ENCODE data around the gene FAM222A.

FAM222A gene

DNA sequence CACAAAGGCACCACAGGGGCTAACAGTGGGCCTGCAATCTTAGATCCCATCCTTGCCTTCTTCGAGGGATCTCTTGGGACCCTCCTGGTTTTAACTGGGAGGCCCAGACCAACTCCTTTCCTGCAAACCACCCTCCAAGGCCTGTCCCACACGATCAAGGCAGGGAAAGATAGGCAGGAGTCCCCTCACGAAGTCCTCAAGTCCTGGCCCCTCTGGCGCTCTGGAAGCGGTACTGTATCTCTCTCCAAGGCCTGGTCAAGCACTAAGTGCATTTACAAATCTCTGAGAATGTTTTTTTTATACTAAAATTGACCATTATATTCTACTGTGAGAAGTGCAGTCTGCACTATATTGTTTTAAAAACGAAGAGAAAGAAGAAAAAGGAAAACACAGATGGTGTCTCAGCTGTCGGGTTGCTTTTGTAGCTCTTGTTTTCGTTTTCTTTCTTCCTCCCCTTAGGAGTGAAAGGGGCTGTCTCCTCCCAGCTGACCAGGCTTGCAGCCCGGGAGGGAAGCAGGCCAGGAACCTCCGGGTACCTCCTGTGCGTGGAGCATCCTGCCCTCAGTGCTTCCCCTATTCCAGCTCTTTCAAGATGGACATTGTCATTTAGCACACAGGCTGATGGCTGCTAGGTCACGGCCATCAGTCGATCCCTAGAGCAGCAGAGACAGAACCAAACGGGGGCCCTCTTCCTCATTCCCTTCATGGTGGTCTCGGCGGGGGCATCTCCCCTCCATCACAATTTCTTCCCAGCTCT is 56.7 kb downstream of the FAM222A start:
- H3K4me3 Mint-ChIP-seq: no peak overlapping the region
- peak; percentile 11 for DNase-seq
- peaks cover 4% of the 10 kb centered on the region for H3K27me3 Mint-ChIP-seq
- H3K9me3 Mint-ChIP-seq: no peaks in the 10 kb centered on the region
- no peaks in the 10 kb centered on the region for H3K36me3 Mint-ChIP-seq (ENCODE audit: low read depth)
- peaks cover 1% of the 10 kb centered on the region for H3K4me1 Mint-ChIP-seq (ENCODE audit: low read depth)
- H3K27ac Mint-ChIP-seq: no peak overlapping the region

- Mint-ChIP-seq H3K27ac (no peak overlapping the region), H3K4me3 (no peak overlapping the region), H3K9me3 (no peaks in the 10 kb centered on the region), H3K4me1 (ENCODE audit: low read depth) (peaks cover 1% of the 10 kb centered on the region), H3K27me3 (peaks cover 4% of the 10 kb centered on the region), H3K36me3 (ENCODE audit: low read depth) (no peaks in the 10 kb centered on the region)
- no peak for DNase-seq
Observed at GRCh38 chr12:109770861-109771670, 57.4 kb downstream of the FAM222A start.

DNA sequence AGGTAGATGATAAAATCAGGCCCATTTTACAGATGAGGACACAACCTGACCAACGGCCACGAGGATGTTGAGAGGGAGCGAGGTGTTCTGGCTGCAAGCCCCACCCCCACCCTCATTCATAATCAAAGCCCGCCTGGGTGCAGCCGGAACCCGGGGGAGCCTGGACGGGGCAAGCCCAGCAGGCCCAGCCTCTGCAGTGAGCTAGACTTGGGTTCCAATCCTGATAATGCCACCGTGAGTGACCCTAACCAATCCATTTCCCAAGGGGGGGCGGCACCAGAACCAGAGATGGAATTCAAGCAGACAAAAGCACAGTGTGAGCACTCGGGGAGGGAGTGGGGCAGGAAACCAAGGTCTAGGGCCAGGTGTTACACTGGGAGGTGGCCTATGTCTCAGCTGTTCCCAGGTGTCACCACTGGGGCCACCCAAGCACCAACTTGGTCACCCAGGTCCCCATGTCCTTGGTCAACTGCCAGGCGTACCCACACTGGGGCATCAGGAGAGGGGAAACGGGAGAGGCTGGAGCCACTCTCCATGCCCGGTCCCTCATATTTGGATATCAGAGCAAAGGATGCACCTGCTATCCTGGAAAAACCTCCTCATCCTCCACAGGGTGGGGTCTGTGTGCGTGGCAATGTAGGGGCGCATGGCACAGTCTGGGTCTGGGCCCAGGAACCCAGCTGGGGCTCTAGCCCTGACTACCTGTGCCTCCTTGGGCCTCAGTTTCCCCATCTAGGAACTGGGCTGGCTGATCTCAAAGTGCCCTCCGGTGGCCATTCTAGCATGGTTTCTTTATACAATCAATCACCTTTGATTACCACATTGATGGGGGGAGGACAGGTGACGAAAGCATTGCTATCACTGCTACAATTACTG is 58.4 kb downstream of the FAM222A start:
- peaks cover 4% of the 10 kb centered on the region for H3K27me3 Mint-ChIP-seq
- no peak overlapping the region for H3K27ac Mint-ChIP-seq
- H3K9me3 Mint-ChIP-seq: no peaks in the 10 kb centered on the region
- H3K36me3 Mint-ChIP-seq (ENCODE audit: low read depth): no peaks in the 10 kb centered on the region
- H3K4me1 Mint-ChIP-seq (ENCODE audit: low read depth): peaks cover 1% of the 10 kb centered on the region
- DNase-seq: peak; percentile 22
- no peak overlapping the region for H3K4me3 Mint-ChIP-seq

- H3K27me3 Mint-ChIP-seq: peaks cover 4% of the 10 kb centered on the region
- DNase-seq: peak; percentile 29
- no peaks in the 10 kb centered on the region for H3K9me3 Mint-ChIP-seq
- H3K36me3 Mint-ChIP-seq (ENCODE audit: low read depth): no peaks in the 10 kb centered on the region
- peak overlapping the region; percentile 47 for H3K4me3 Mint-ChIP-seq
- peaks cover 6% of the 10 kb centered on the region for H3K4me1 Mint-ChIP-seq (ENCODE audit: low read depth)
- H3K27ac Mint-ChIP-seq: no peak overlapping the region
Observed at GRCh38 chr12:109772622-109773321, 59.1 kb downstream of the FAM222A start.

DNA sequence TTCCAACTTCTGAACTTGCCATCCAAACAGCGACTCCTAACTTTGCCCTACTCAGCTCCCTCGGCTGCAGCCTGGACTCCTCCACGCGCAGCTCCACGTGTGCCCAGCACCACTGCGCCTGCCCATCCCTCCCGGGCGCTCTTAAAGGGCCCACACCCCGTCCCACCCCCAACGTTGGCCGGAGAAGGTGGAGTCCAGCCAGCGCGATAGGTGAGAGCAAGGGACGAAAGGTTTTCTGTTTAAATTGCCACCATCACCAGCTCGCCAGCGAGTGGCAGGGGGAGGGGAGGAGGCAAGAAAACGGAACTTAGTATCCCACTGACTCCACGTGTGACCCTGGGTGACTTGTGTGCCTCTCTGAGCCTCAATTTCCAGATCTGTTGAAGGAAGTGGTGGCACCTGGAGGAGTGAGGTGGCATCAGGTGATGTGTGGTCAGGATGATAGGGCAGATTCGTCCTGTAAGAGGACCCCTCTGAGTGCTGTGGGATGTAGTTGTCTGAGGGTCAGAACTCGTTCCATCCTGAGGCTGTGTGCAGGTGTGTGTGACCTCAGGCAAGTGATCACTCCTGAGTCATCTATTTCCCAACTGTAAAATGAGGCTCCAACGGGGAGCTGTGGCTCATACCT is 59.9 kb downstream of the FAM222A start:
- H3K4me1 Mint-ChIP-seq (ENCODE audit: low read depth): peaks cover 6% of the 10 kb centered on the region
- no peak overlapping the region for H3K27ac Mint-ChIP-seq
- H3K27me3 Mint-ChIP-seq: peaks cover 4% of the 10 kb centered on the region
- no peak for DNase-seq
- no peaks in the 10 kb centered on the region for H3K36me3 Mint-ChIP-seq (ENCODE audit: low read depth)
- H3K4me3 Mint-ChIP-seq: peak overlapping the region; percentile 47
- no peaks in the 10 kb centered on the region for H3K9me3 Mint-ChIP-seq

DNA sequence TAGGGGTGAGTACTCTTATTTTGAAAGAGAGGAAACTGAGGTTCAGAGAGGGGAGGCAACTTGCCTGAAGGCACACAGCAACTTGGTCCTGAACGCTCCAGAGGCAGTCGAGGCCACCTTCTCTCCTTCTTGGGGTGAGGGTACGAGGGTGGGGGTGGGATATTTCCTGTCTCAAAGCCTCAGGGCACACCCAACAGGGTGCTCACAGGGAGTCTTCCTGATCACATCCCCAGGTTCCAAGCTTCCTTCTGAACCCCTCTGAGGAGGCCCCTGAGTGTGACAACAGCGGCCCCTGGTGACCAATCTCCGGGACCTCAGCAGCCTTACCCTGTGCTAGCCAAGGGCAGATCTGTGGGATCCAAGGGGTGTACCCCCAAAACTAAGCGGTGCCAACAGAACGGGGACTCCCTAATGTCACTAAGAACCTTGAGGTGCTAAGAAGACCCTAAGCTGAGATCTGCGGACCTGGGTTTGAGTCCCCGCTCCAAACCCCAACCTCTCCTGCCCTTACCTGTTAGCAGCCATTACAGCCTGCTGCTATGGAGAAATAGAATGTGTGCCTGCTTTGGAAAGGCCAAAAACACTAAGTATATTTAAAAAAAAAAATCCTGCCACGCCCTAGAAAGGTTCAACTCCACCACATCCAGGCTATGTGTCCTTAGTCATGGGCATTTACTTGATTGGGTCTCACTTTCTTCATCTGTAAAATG is 61.7 kb downstream of the FAM222A start:
- Mint-ChIP-seq H3K27ac (no peak overlapping the region), H3K36me3 (ENCODE audit: low read depth) (no peaks in the 10 kb centered on the region), H3K4me3 (no peak overlapping the region), H3K27me3 (peaks cover 4% of the 10 kb centered on the region), H3K9me3 (no peaks in the 10 kb centered on the region), H3K4me1 (ENCODE audit: low read depth) (peaks cover 6% of the 10 kb centered on the region)
- peak; percentile 82 for DNase-seq

GRCh38 chr12:109776624-109777023 is 63.0 kb downstream of the FAM222A start:
- no peak for DNase-seq
- H3K27ac Mint-ChIP-seq: no peak overlapping the region

DNA sequence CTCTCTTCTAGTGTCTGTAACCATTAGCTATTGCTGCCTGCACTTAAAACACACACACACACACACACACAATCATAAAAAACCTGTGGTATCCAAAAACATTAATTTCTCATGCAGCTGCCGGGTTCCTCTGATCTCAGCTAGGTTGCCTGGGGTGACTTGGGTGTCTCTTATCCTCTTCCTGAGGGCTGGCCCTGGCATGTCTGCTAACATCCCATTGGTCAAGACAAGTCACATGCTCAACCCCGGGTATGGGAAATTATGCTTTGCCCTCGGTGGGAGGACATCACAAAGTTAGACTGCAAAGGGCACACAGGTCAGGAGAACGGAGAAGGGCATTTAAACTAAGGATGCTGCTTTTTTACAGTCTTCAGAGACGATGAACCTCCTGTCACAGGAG is 63.9 kb downstream of the FAM222A start:
- no peak overlapping the region for H3K4me3 Mint-ChIP-seq
- H3K4me1 Mint-ChIP-seq (ENCODE audit: low read depth): peaks cover 6% of the 10 kb centered on the region
- H3K27ac Mint-ChIP-seq: no peak overlapping the region
- no peak for DNase-seq
- H3K36me3 Mint-ChIP-seq (ENCODE audit: low read depth): no peaks in the 10 kb centered on the region
- H3K27me3 Mint-ChIP-seq: peaks cover 5% of the 10 kb centered on the region
- no peaks in the 10 kb centered on the region for H3K9me3 Mint-ChIP-seq

More at GRCh38 chr12:109776624-109777023, 63.0 kb downstream of the FAM222A start:
- no peaks in the 10 kb centered on the region for H3K36me3 Mint-ChIP-seq (ENCODE audit: low read depth)
- no peaks in the 10 kb centered on the region for H3K9me3 Mint-ChIP-seq
- peaks cover 6% of the 10 kb centered on the region for H3K4me1 Mint-ChIP-seq (ENCODE audit: low read depth)
- H3K4me3 Mint-ChIP-seq: no peak overlapping the region
- peaks cover 4% of the 10 kb centered on the region for H3K27me3 Mint-ChIP-seq

DNA sequence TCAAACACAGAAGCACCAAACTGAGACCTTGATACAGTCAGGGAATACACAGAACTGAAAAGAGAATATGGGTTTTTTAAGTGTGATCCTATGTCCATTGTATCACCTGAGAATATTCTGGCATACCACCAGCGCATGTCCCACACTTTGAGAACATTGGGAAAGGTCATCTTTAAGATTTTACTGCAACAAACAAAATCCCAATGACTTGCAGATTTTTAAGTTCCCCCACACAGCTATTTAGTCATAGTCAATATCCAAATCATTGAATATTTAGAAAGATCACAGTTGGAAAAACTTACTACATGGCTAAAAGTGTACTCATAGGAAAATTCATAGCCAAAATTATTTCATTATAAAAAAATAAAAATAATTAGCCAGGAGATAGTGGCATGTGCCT is 65.1 kb downstream of the FAM222A start:
- Mint-ChIP-seq H3K27me3 (peaks cover 9% of the 10 kb centered on the region), H3K36me3 (ENCODE audit: low read depth) (no peaks in the 10 kb centered on the region), H3K9me3 (no peaks in the 10 kb centered on the region), H3K4me1 (ENCODE audit: low read depth) (peaks cover 4% of the 10 kb centered on the region), H3K4me3 (no peak overlapping the region), H3K27ac (no peak overlapping the region)
- no peak for DNase-seq

GRCh38 chr12:109779382-109779781 is 65.8 kb downstream of the FAM222A start:
- Mint-ChIP-seq H3K9me3 (no peaks in the 10 kb centered on the region), H3K36me3 (ENCODE audit: low read depth) (no peaks in the 10 kb centered on the region), H3K4me3 (no peak overlapping the region), H3K4me1 (ENCODE audit: low read depth) (peaks cover 4% of the 10 kb centered on the region), H3K27me3 (peaks cover 7% of the 10 kb centered on the region), H3K27ac (no peak overlapping the region)
- DNase-seq: no peak

DNA sequence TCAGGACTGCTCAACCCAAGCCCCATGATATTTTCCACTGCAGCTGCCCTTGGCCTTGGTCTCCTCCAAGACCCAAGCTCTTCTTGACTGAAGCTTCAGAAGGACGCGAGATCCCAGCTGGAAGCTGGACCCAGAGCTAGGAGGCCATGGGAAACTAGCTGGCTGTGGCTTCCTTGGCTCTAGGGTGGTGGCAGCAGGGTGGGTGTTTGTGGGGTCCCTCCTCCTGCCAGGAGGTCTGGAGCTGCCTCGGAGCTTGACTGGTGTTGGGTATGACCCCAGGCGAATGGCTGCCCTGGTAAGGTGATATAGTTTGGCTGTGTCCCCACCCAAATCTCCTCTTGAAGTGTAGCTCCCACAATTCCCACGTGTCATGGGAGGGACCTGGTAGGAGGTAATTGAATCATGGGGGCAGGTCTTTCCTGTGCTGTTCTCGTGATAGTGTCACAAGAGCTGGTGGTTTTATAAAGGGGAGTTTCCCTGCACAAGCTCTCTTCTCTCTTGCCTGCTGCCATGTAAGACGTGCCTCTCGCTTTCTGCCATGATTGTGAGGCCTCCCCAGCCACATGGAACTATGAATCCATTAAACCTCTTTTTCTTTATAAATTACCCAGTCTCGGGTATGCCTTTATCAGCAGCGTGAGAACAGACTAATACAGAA is 68.2 kb downstream of the FAM222A start:
- Mint-ChIP-seq H3K27ac (no peak overlapping the region), H3K4me1 (ENCODE audit: low read depth) (peaks cover 4% of the 10 kb centered on the region), H3K27me3 (peaks cover 7% of the 10 kb centered on the region), H3K36me3 (ENCODE audit: low read depth) (no peaks in the 10 kb centered on the region), H3K4me3 (no peak overlapping the region), H3K9me3 (no peaks in the 10 kb centered on the region)
- DNase-seq: no peak

DNA sequence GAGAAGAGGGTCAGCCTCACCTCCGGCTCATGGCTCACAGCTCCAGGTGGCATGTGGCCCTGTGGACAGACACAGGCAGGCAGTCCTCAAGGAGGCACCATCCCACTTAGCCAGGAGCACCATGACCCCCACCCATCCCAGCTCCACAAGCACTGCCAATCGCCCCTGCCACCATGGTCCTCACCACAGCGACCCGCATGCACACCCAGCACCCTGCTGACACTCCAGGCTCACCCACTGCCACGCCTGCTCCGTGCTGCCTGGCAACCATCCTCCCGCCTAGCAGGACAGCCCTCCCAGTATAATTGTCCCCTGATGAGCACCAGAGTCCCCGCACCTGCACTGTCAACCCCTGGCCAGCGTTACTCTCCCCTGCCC is 68.7 kb downstream of the FAM222A start:
- Mint-ChIP-seq H3K27ac (no peak overlapping the region), H3K9me3 (no peaks in the 10 kb centered on the region), H3K4me1 (ENCODE audit: low read depth) (peaks cover 4% of the 10 kb centered on the region), H3K27me3 (peaks cover 7% of the 10 kb centered on the region), H3K36me3 (ENCODE audit: low read depth) (no peaks in the 10 kb centered on the region), H3K4me3 (no peak overlapping the region)
- no peak for DNase-seq
